ENCODE results near the gene SCGB1A1. TPM values are rescaled to one million over a fixed set of nuclear protein-coding genes. Genes with fewer than 3 reads are reported as not detected.

The SCGB1A1 gene
- not detected in 2 replicates for total RNA-seq

GRCh38 chr11:62418733-62419132, at the start of gene SCGB1A1:
SCGB1A1 (plus strand) TSS chr11:62419033; CDS start chr11:62419096, 63 bp downstream.
- Histone ChIP-seq H3K27ac (ENCODE audit: low read depth, low read length) (no peak within 1 kb of the TSS), H3K36me3 (ENCODE audit: insufficient read depth, low read length) (no peaks in the 10 kb centered on the region), H4K20me1 (ENCODE audit: insufficient read depth, low read length) (no peaks in the 10 kb centered on the region), H3K9me3 (ENCODE audit: low read depth, low read length) (no peaks in the 10 kb centered on the region), H3K4me2 (ENCODE audit: insufficient read depth, low read length) (no peak within 1 kb of the TSS), H2AFZ (ENCODE audit: low read length) (peak within 1 kb of the TSS; percentile 74), H3K4me1 (ENCODE audit: insufficient read depth, low read length) (peaks cover 9% of the 10 kb centered on the region), H3K4me3 (ENCODE audit: insufficient read depth, low read length) (no peak within 1 kb of the TSS), H3K79me2 (ENCODE audit: insufficient read depth, low read length) (no peaks in the 10 kb centered on the region), H3K27me3 (ENCODE audit: insufficient read depth, low read length) (no peaks in the 10 kb centered on the region)
- TF ChIP-seq CTCF (IDR thresholded peaks at IDR 0.05; ENCODE audit: extremely low read depth, low read depth, low read length) = no peak
- peak; percentile 44 for DNase-seq (ENCODE audit: insufficient read length, low spot score, missing footprints)

GRCh38 chr11:62370743-62371440, 47.9 kb upstream of the SCGB1A1 start:
- Histone ChIP-seq H3K27me3 (ENCODE audit: insufficient read depth, low read length) (no peaks in the 10 kb centered on the region), H3K36me3 (ENCODE audit: insufficient read depth, low read length) (no peaks in the 10 kb centered on the region), H3K79me2 (ENCODE audit: insufficient read depth, low read length) (no peaks in the 10 kb centered on the region), H3K4me3 (ENCODE audit: insufficient read depth, low read length) (no peak overlapping the region), H3K27ac (ENCODE audit: low read depth, low read length) (no peak overlapping the region), H3K4me2 (ENCODE audit: insufficient read depth, low read length) (no peak overlapping the region), H3K9me3 (ENCODE audit: low read depth, low read length) (no peaks in the 10 kb centered on the region), H2AFZ (ENCODE audit: low read length) (no peak overlapping the region), H3K4me1 (ENCODE audit: insufficient read depth, low read length) (no peaks in the 10 kb centered on the region), H4K20me1 (ENCODE audit: insufficient read depth, low read length) (no peaks in the 10 kb centered on the region)
- TF ChIP-seq CTCF (IDR thresholded peaks at IDR 0.05; ENCODE audit: extremely low read depth, low read depth, low read length) = no peak
- peak; percentile 29 for DNase-seq (ENCODE audit: insufficient read length, low spot score, missing footprints)

GRCh38 chr11:62372871-62373270, 46.0 kb upstream of the SCGB1A1 start:
- no peaks in the 10 kb centered on the region for H4K20me1 ChIP-seq (ENCODE audit: insufficient read depth, low read length)
- no peak for TF ChIP-seq CTCF (IDR thresholded peaks at IDR 0.05; ENCODE audit: extremely low read depth, low read depth, low read length)
- H3K4me2 ChIP-seq (ENCODE audit: insufficient read depth, low read length) = no peak overlapping the region
- peak; percentile 27 for DNase-seq (ENCODE audit: insufficient read length, low spot score, missing footprints)
- H2AFZ ChIP-seq (ENCODE audit: low read length) = no peak overlapping the region
- H3K9me3 ChIP-seq (ENCODE audit: low read depth, low read length) = no peaks in the 10 kb centered on the region
- no peak overlapping the region for H3K4me3 ChIP-seq (ENCODE audit: insufficient read depth, low read length)
- no peak overlapping the region for H3K27ac ChIP-seq (ENCODE audit: low read depth, low read length)
- H3K27me3 ChIP-seq (ENCODE audit: insufficient read depth, low read length) = no peaks in the 10 kb centered on the region
- no peaks in the 10 kb centered on the region for H3K36me3 ChIP-seq (ENCODE audit: insufficient read depth, low read length)
- H3K4me1 ChIP-seq (ENCODE audit: insufficient read depth, low read length) = no peaks in the 10 kb centered on the region
- no peaks in the 10 kb centered on the region for H3K79me2 ChIP-seq (ENCODE audit: insufficient read depth, low read length)

GRCh38 chr11:62373464-62374119, 45.2 kb upstream of the SCGB1A1 start:
- Histone ChIP-seq H3K27ac (ENCODE audit: low read depth, low read length) (no peak overlapping the region), H4K20me1 (ENCODE audit: insufficient read depth, low read length) (no peaks in the 10 kb centered on the region), H3K4me2 (ENCODE audit: insufficient read depth, low read length) (no peak overlapping the region), H3K4me3 (ENCODE audit: insufficient read depth, low read length) (no peak overlapping the region), H3K9me3 (ENCODE audit: low read depth, low read length) (no peaks in the 10 kb centered on the region), H3K27me3 (ENCODE audit: insufficient read depth, low read length) (no peaks in the 10 kb centered on the region), H3K79me2 (ENCODE audit: insufficient read depth, low read length) (no peaks in the 10 kb centered on the region), H3K4me1 (ENCODE audit: insufficient read depth, low read length) (no peaks in the 10 kb centered on the region), H3K36me3 (ENCODE audit: insufficient read depth, low read length) (no peaks in the 10 kb centered on the region), H2AFZ (ENCODE audit: low read length) (no peak overlapping the region)
- no peak for TF ChIP-seq CTCF (IDR thresholded peaks at IDR 0.05; ENCODE audit: extremely low read depth, low read depth, low read length)
- no peak for DNase-seq (ENCODE audit: insufficient read length, low spot score, missing footprints)

Measured in osteoblast (primary cell).